GM10266 (cell line): ENCODE results near the gene CTNNA3.

ENCODE experiments used
- DNase-seq: peaks from one replicate; pipeline ENCODE4 v3.0.0; 2012; ENCODE audit errors: extremely low spot score
- CTCF ChIP-seq: IDR thresholded peaks from 2 replicates; pipeline ENCODE4 v1.5.1; 2012; ENCODE audit warnings: mild to moderate bottlenecking, low read depth; ENCODE audit not compliant: control insufficient read depth, insufficient read depth; ENCODE audit errors: missing control alignments

Gene CTNNA3

GRCh38 chr10:66832781-66833422 is 863.1 kb downstream of the CTNNA3 start:
- no peak for DNase-seq
- TF ChIP-seq CTCF: no peak

- DNase-seq: no peak
- no peak for TF ChIP-seq CTCF
Measured at GRCh38 chr10:66828957-66829356, 867.0 kb downstream of the CTNNA3 start.

- no peak for DNase-seq
- no peak for TF ChIP-seq CTCF
Measured at GRCh38 chr10:66827353-66827752, 868.6 kb downstream of the CTNNA3 start.

- DNase-seq: no peak
- no peak for TF ChIP-seq CTCF
Measured at GRCh38 chr10:66823301-66823700, 872.7 kb downstream of the CTNNA3 start.

- no peak for DNase-seq
Measured at GRCh38 chr10:66822801-66823200, 873.2 kb downstream of the CTNNA3 start.

GRCh38 chr10:66819691-66820090 is 876.3 kb downstream of the CTNNA3 start:
- DNase-seq: no peak
- no peak for TF ChIP-seq CTCF

More at GRCh38 chr10:66822801-66823200, 873.2 kb downstream of the CTNNA3 start:
- TF ChIP-seq CTCF: no peak

GRCh38 chr10:66813122-66813521 is 882.9 kb downstream of the CTNNA3 start:
- TF ChIP-seq CTCF: no peak

More at GRCh38 chr10:66813122-66813521, 882.9 kb downstream of the CTNNA3 start:
- no peak for DNase-seq
